ENCODE data around the gene ANO3. TPM values are rescaled to one million over a fixed set of nuclear protein-coding genes. Genes with fewer than 3 reads are reported as not detected.

Gene ANO3
- total and polyA plus RNA-seq, 2 of the 8 experiments (the other 6 are each of a cell fraction or from before 2014, with no cell fraction given): not detected

GRCh38 chr11:26478710-26479109, 146.8 kb downstream of the ANO3 start:
- Histone ChIP-seq H2BK20ac (ENCODE audit: low read length) (no peak overlapping the region), H3K36me3 (ENCODE audit: control insufficient read depth in 2 of 4, insufficient read depth in 4 of 4, low read length in 3 of 4) (no peaks in the 10 kb centered on the region), H3K14ac (ENCODE audit: insufficient read length) (no peak overlapping the region), H2BK15ac (ENCODE audit: low read length) (no peak overlapping the region), H2BK12ac (ENCODE audit: low read depth, low read length) (no peak overlapping the region), H3K79me2 (ENCODE audit: control insufficient read depth in 1 of 2, insufficient read depth in 2 of 2, low read length in 2 of 2) (no peaks in the 10 kb centered on the region), H3K18ac (ENCODE audit: extremely low read depth, low read length) (no peak overlapping the region), H3K4me2 (ENCODE audit: insufficient read depth in 1 of 2, low read depth in 2 of 2, low read length in 2 of 2) (no peak overlapping the region), H3K4me1 (replicated peaks in 1 of 4; ENCODE audit: control insufficient read depth in 3 of 4, insufficient read depth in 4 of 4, low read length in 3 of 4) (no peaks in the 10 kb centered on the region), H4K20me1 (replicated peaks in 1 of 2; ENCODE audit: control insufficient read depth in 1 of 2, insufficient read depth in 2 of 2, low read length in 2 of 2) (no peaks in the 10 kb centered on the region), H3K23ac (ENCODE audit: insufficient read length) (no peak overlapping the region), H3K79me1 (ENCODE audit: low read depth, low read length) (no peaks in the 10 kb centered on the region), H3K9me3 (ENCODE audit: insufficient read depth in 2 of 2, low read depth in 1 of 2, low read length in 1 of 2) (no peaks in the 10 kb centered on the region), H2AK5ac (ENCODE audit: low read depth, low read length) (no peak overlapping the region), H3K56ac (replicated peaks; ENCODE audit: insufficient read length, low read depth, low read length) (no peak overlapping the region), H4K8ac (ENCODE audit: extremely low read depth, insufficient read depth, low read length) (no peak overlapping the region), H3K23me2 (ENCODE audit: low read depth, low read length) (peaks cover 2% of the 10 kb centered on the region; the same call in 1 of the 2 replicates), H3K4ac (replicated peaks; ENCODE audit: insufficient read length, low read depth, low read length) (no peak overlapping the region), H3K27ac (ENCODE audit: low read depth, low read length) (no peak overlapping the region), H3K4me3 (ENCODE audit: extremely low read depth in 1 of 4, insufficient read depth in 2 of 4, low read depth in 3 of 4, low read length in 4 of 4) (no peak overlapping the region), H4K5ac (ENCODE audit: insufficient read length, low read depth, low read length) (no peak overlapping the region), H2BK5ac (ENCODE audit: low read depth, low read length) (no peak overlapping the region), H3K9ac (replicated peaks in 1 of 4; ENCODE audit: extremely low read depth in 1 of 4, low read depth in 3 of 4, low read length in 3 of 4) (no peak overlapping the region), H2BK120ac (replicated peaks; ENCODE audit: low read depth, low read length) (no peak overlapping the region), H3K27me3 (replicated peaks in 1 of 4; ENCODE audit: control insufficient read depth in 3 of 4, extremely low read depth in 1 of 4, insufficient read depth in 3 of 4, low read length in 3 of 4) (no peaks in the 10 kb centered on the region), H4K91ac (replicated peaks; ENCODE audit: insufficient read length, low read length) (no peak overlapping the region), H2AFZ (ENCODE audit: low read length) (no peak overlapping the region; the same call in 1 of the 2 replicates)
- 91% methylated on average over 2 of the region's 2 CpGs; no CpG with 5 or more reads in 1 of the 2 experiments for WGBS, 2 experiments (ENCODE audit: extremely low coverage in 1 of 2, insufficient coverage in 1 of 2, insufficient read length in 1 of 2, insufficient replicate concordance in 2 of 2, low coverage in 1 of 2, low lambda C conversion rate in 2 of 2, missing lambda C conversion rate in 1 of 2)
- ChIA-PET POLR2A (ENCODE audit: partially characterized antibody) (no interaction called here), CTCF (ENCODE audit: partially characterized antibody) (interaction anchor here (1.0 kb wide), 1 partner anchor 1007 kb away, joined by 3 read pairs; no protein-coding TSS in a partner anchor)
- FAIRE-seq: no peak
- DNase-seq (ENCODE audit: low read depth in 1 of 2, low spot score in 2 of 2): no peak
- TF ChIP-seq NANOG (IDR thresholded peaks at IDR 0.05; ENCODE audit: insufficient read depth, low read depth, low read length, poor library complexity, severe bottlenecking) (no peak), HDAC6 (IDR thresholded peaks at IDR 0.05; ENCODE audit: low read depth, low read length) (no peak), ATF2 (IDR thresholded peaks at IDR 0.05; ENCODE audit: low read length) (no peak), GTF2F1 (IDR thresholded peaks at IDR 0.05; ENCODE audit: borderline replicate concordance, low read depth, low read length) (no peak), KDM1A (IDR thresholded peaks at IDR 0.05; ENCODE audit: borderline replicate concordance, low read length) (no peak), E2F6 (IDR thresholded peaks at IDR 0.05) (no peak), SAP30 (IDR thresholded peaks at IDR 0.05; ENCODE audit: insufficient read depth, insufficient replicate concordance, low read length) (no peak), BRCA1 (IDR thresholded peaks at IDR 0.05; ENCODE audit: low read depth, low read length) (no peak), POLR2A (IDR thresholded peaks at IDR 0.05; ENCODE audit: control extremely low read depth in 1 of 2, low read depth in 2 of 2, low read length in 2 of 2) (no peak), ATF3 (IDR thresholded peaks at IDR 0.05; ENCODE audit: insufficient read depth, low read depth, low read length) (no peak), MAX (IDR thresholded peaks at IDR 0.05) (no peak)
